SK-N-MC (cell line): ENCODE measurements around the gene SNN.

Experiments used
- DNase-seq: peaks from one replicate; pipeline ENCODE4 v3.0.0-alpha.2; 2011; ENCODE audit warnings: low read depth, low spot score
- H3K27ac ChIP-seq: fragments of 200-600 bp; sonication (generic); 2 replicates; pipeline ENCODE4 v1.5.1; 2016; ENCODE audit warnings: mixed run types
- H3K36me3 ChIP-seq: fragments of 200-600 bp; sonication (generic); 2 replicates; pipeline ENCODE4 v1.6.1; 2017; ENCODE audit warnings: antibody characterized with exemption, low read length, mixed read lengths; ENCODE audit not compliant: insufficient read depth
- H3K4me3 ChIP-seq: fragments of 200-600 bp; sonication (generic); 2 replicates; pipeline ENCODE4 v1.5.1; 2016
- H3K9ac ChIP-seq: fragments of 200-600 bp; sonication (generic); 2 replicates; pipeline ENCODE4 v1.8.0; 2017; ENCODE audit warnings: mixed run types, mixed read lengths; ENCODE audit not compliant: insufficient read length
- H3K9me3 ChIP-seq: fragments of 200-600 bp; sonication (generic); 2 replicates; pipeline ENCODE4 v1.6.1; 2017; ENCODE audit warnings: low read depth, mild to moderate bottlenecking, antibody characterized with exemption, low read length, moderate library complexity, mixed read lengths
- EZH2 ChIP-seq: fragments of 200-600 bp; sonication (generic); IDR thresholded peaks from one replicate; pipeline ENCODE4 v1.6.1; 2017; ENCODE audit warnings: antibody characterized with exemption
- FOXP2 ChIP-seq: optimal IDR thresholded peaks from 2 replicates; pipeline ENCODE3; 2011; ENCODE audit warnings: mild to moderate bottlenecking, moderate library complexity; ENCODE audit not compliant: insufficient read depth; ENCODE audit errors: extremely low read length, control extremely low read depth
- POLR2AphosphoS5 ChIP-seq: IDR thresholded peaks from 2 replicates; pipeline ENCODE4 v1.6.1; 2012; ENCODE audit warnings: mild to moderate bottlenecking, low read depth, low read length, borderline replicate concordance

Gene SNN

DNA sequence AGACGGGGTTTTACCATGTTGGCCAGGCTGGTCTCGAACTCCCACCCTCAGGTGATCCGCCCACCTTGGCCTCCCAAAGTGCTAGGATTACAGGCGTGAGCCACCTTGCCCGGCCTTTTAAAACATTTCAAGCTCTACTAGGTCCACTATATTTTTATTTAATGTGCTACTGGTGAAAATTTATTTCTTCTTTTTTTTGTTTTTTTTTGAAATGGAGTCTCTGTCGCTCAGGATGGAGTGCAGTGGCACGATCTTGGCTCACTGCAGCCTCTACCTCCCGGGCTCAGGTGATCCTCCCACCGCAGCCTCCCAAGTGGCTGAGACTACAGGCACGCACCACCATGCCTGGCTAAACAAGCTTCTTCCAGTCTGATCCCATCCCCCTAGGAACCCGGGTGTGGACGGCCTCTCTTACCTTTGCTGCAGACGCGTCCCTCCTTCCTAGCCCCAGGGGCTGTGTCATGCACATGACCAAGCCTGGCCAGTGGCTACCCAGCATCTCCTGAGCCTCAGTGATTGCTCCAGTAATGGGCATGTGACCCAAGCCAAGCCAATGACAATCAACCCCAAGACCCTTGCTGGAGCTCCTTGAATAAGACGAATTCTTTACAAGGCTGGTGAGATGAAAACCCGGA is 41.5 kb upstream of the SNN start:
- TF ChIP-seq EZH2, result no peak
- TF ChIP-seq POLR2AphosphoS5, result no peak
- TF ChIP-seq FOXP2, result no peak
- Histone ChIP-seq H3K9ac (no peak overlapping the region), H3K4me3 (no peak overlapping the region), H3K9me3 (no peaks in the 10 kb centered on the region), H3K36me3 (no peaks in the 10 kb centered on the region), H3K27ac (no peak overlapping the region)
- DNase-seq, result no peak

DNA sequence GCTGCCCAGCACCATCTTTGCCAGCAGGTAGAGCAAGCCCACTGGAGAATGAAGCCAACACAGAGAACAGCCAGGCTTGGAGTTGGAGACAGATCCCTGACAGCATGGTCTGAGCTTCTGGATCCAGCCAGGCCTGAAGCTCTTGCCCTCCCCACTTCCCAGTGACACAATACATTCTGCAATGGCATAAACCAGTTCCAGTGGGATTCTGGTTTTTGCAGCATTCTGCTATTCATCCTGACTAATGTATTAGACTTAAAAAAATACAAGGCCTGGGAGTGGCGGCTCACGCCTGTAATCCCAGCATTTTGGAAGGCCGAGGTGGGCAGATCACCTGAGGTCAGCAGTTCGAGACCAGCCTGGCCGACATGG is 41.0 kb upstream of the SNN start:
- TF ChIP-seq POLR2AphosphoS5 (no peak), FOXP2 (no peak), EZH2 (no peak)
- Histone ChIP-seq H3K36me3 (no peaks in the 10 kb centered on the region), H3K4me3 (no peak overlapping the region), H3K9ac (no peak overlapping the region), H3K9me3 (no peaks in the 10 kb centered on the region), H3K27ac (no peak overlapping the region)
- no peak for DNase-seq

- H3K9me3 ChIP-seq, result no peaks in the 10 kb centered on the region
- H3K4me3 ChIP-seq, result no peak overlapping the region
- DNase-seq, result no peak
- no peak for TF ChIP-seq FOXP2
- no peak for TF ChIP-seq EZH2
- TF ChIP-seq POLR2AphosphoS5, result no peak
- no peaks in the 10 kb centered on the region for H3K36me3 ChIP-seq
- no peak overlapping the region for H3K9ac ChIP-seq
- peak overlapping the region; percentile 44; the same call in 1 of the 2 replicates for H3K27ac ChIP-seq
Measured at GRCh38 chr16:11627822-11628457, 40.3 kb upstream of the SNN start.

- no peak for TF ChIP-seq POLR2AphosphoS5
- no peak for TF ChIP-seq EZH2
- no peak for TF ChIP-seq FOXP2
- no peak for DNase-seq
- Histone ChIP-seq H3K27ac (no peak overlapping the region), H3K36me3 (no peaks in the 10 kb centered on the region), H3K9ac (no peak overlapping the region), H3K9me3 (no peaks in the 10 kb centered on the region), H3K4me3 (no peak overlapping the region)
Measured at GRCh38 chr16:11629071-11630030, 38.9 kb upstream of the SNN start.

DNA sequence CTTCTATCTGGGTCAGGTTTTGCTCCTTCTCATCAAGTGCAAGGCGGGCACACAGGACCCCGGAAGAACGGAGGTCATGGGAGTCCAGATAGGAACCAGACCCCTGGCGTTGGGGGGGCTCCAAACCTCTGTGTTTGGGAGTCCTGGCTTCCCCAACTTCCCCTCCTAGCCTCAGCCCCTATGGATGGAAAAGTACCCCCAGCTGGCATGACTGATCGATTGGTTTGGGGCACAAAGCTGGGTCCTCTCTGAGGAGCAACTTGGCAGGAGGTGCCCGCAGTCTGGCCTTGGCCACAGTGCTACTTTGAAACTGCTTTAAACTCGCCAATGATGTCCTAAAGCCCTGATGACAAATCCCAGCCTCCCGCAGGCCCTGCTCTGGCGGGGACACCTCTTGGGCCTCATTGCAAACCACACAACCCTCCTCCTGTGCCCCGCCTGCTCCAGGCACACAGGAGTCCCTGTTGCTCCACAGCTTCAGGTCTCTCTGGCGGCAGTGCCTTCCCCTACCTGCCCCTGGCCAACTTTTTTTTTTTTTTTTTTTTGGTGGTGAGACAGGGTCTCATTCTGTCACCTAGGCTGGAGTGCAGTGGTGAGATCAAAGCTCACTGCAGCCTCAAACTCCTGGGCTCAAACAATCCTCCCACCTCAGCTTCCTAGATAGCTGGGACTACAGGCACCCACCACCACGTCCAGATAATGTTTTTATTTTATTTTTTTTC is 38.0 kb upstream of the SNN start:
- no peak overlapping the region for H3K9ac ChIP-seq
- DNase-seq, result no peak

GRCh38 chr16:11630768-11631056 is 37.5 kb upstream of the SNN start:
- H3K36me3 ChIP-seq, result no peaks in the 10 kb centered on the region
- H3K4me3 ChIP-seq, result no peak overlapping the region
- no peak overlapping the region for H3K27ac ChIP-seq
- no peaks in the 10 kb centered on the region for H3K9me3 ChIP-seq
- TF ChIP-seq POLR2AphosphoS5, result no peak
- TF ChIP-seq FOXP2, result no peak
- TF ChIP-seq EZH2, result no peak
- no peak overlapping the region for H3K9ac ChIP-seq
- DNase-seq, result no peak

More for the DNA sequence above, 38.0 kb upstream of the SNN start:
- Histone ChIP-seq H3K4me3 (no peak overlapping the region), H3K36me3 (no peaks in the 10 kb centered on the region), H3K27ac (no peak overlapping the region), H3K9me3 (no peaks in the 10 kb centered on the region)
- TF ChIP-seq FOXP2 (no peak), POLR2AphosphoS5 (no peak), EZH2 (no peak)

DNA sequence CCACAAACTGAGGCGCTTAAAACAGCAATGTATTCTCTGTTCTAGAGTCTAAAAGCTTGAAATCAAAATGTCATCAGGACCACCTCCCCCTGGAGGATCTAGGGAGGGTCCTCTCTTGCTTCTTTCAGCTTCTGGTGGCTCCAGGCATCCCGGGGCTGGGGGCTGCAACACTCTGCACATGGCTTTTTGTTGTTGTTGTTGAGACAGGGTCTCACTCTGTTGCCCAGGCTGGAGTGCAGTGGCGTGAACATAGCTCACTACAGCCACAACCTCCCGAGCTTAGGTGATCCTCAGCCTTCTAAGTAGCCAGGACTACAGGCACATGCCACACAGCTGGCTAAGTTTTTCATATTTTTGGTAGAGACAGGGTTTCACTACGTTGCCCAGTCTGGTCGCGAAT is 37.0 kb upstream of the SNN start:
- Histone ChIP-seq H3K9ac (no peak overlapping the region), H3K36me3 (no peaks in the 10 kb centered on the region), H3K27ac (no peak overlapping the region), H3K4me3 (no peak overlapping the region), H3K9me3 (no peaks in the 10 kb centered on the region)
- no peak for TF ChIP-seq EZH2
- no peak for TF ChIP-seq POLR2AphosphoS5
- no peak for TF ChIP-seq FOXP2
- no peak for DNase-seq

DNA sequence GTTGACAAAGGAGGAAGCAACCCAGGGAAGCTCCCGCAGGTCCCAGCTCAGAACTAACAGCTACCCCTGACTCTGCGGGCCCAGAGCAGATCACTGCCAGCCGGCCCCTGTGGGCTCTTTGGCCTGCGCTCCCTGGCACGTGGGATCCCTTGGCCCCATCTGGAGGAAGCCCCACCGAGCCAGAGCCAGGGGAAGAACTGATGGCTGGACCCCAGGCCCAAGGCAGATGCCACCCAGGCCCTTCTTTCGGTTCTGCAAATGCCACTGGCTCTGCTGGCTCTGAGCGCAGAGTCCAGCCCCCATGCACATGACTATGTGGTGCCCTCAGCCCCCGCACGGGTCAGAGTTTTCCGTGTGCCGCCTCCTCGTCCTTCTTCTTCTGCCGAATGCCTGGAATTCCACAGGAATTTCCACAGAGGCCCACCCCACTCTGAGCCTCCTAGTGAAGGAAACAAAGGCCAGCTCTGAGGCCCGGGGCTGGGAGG is 35.8 kb upstream of the SNN start:
- H3K9ac ChIP-seq, result no peak overlapping the region

More for the DNA sequence above, 35.8 kb upstream of the SNN start:
- Histone ChIP-seq H3K36me3 (no peaks in the 10 kb centered on the region), H3K27ac (no peak overlapping the region), H3K9me3 (no peaks in the 10 kb centered on the region), H3K4me3 (no peak overlapping the region)
- DNase-seq, result no peak
- TF ChIP-seq EZH2, result no peak
- no peak for TF ChIP-seq FOXP2
- no peak for TF ChIP-seq POLR2AphosphoS5
